GM12878 (cell line): ENCODE results near the gene ATXN7L3B. TPM values are rescaled to one million over a fixed set of nuclear protein-coding genes. Genes with fewer than 3 reads are reported as not detected.

Experiments
- ATAC-seq: fragments of 200-7000 bp; cut with Tn5 transposase; 3 replicates; pipeline ENCODE4 v1.9.1; 2020; ENCODE audit warnings: mild to moderate bottlenecking, moderate library complexity
- BruUV-seq: library from RNA; stranded (reverse); fragments of 400-500 nt; replicated peaks from 2 replicates; lab custom pipeline; 2021; lab: Mats Ljungman, UMichigan
- CTCF ChIA-PET: fragments of 300-600 bp; sonication (Branson Sonifier 250); formaldehyde crosslinking; extraction: SDS; loops from one replicate; lab custom pipeline; 2021; ENCODE audit warnings: inconsistent platforms; lab: Yijun Ruan, JAX
- POLR2A ChIA-PET: fragments of 350-600 bp; formaldehyde crosslinking; extraction: SDS; loops from one replicate; lab custom pipeline; 2021; ENCODE audit warnings: inconsistent platforms; lab: Charles Lee
- RAD21 ChIA-PET: fragments of 300-600 bp; sonication (Branson Sonifier 250); formaldehyde crosslinking; loops from one replicate; lab custom pipeline; 2023; ENCODE audit warnings: antibody characterized with exemption; ENCODE audit not compliant: unreplicated experiment; lab: Charles Lee
- SMC1A ChIA-PET: fragments of 300-600 bp; sonication (Branson Sonifier 250); formaldehyde crosslinking; loops from one replicate; lab custom pipeline; 2023; ENCODE audit not compliant: unreplicated experiment, uncharacterized antibody; lab: Charles Lee
- DNase-seq: peaks from one replicate; pipeline ENCODE4 v3.0.0-alpha.2; 2011; ENCODE audit warnings: low read depth, low spot score
- FAIRE-seq: peaks from 3 replicates; lab custom pipeline; 2011; peaks lifted over from hg19 to GRCh38; lab: Jason Lieb, UNC
- H2AFZ ChIP-seq: 2 replicates; pipeline ENCODE4 v1.6.0; 2011; ENCODE audit warnings: low read depth, low read length, control low read depth; ENCODE audit not compliant: control insufficient read depth
- H3K27ac ChIP-seq: 2 replicates; pipeline ENCODE4 v1.5.1; 2011; ENCODE audit warnings: control low read depth; ENCODE audit not compliant: control insufficient read depth, insufficient read depth
- H3K27me3 ChIP-seq, 2 experiments: replicated peaks in 1 of 2; 2 replicates each; pipeline versions ENCODE4 v1.6.0 to v1.6.1; 2011; ENCODE audit warnings: low read length in 1 of 2; ENCODE audit not compliant: control insufficient read depth in 2 of 2, insufficient read depth in 2 of 2
- H3K36me3 ChIP-seq, 2 experiments: 2 replicates each; pipeline ENCODE4 v1.5.1; 2011; ENCODE audit warnings: low read length in 1 of 2; ENCODE audit not compliant: control insufficient read depth in 2 of 2, insufficient read depth in 2 of 2
- H3K4me1 ChIP-seq: 2 replicates; pipeline ENCODE4 v1.6.1; 2011; ENCODE audit warnings: mild to moderate bottlenecking, low read length, moderate library complexity, mixed read lengths; ENCODE audit not compliant: control insufficient read depth, insufficient read depth
- H3K4me2 ChIP-seq: 2 replicates; pipeline ENCODE4 v1.6.0; 2011; ENCODE audit warnings: control low read depth; ENCODE audit not compliant: control insufficient read depth, insufficient read depth
- H3K4me3 ChIP-seq: fragments of 200-600 bp; sonication (generic); 2 replicates; pipeline ENCODE4 v1.5.1; 2016
- H3K79me2 ChIP-seq: 2 replicates; pipeline ENCODE4 v1.6.0; 2011; ENCODE audit warnings: low read length; ENCODE audit not compliant: control insufficient read depth, insufficient read depth
- H3K9ac ChIP-seq: 2 replicates; pipeline ENCODE4 v1.8.0; 2011; ENCODE audit warnings: low read length, control low read depth, mixed read lengths; ENCODE audit not compliant: control insufficient read depth, insufficient read depth
- H3K9me3 ChIP-seq: replicated peaks from 3 replicates; pipeline ENCODE4 v1.5.1; 2011; ENCODE audit warnings: mild to moderate bottlenecking, low read length; ENCODE audit not compliant: control insufficient read depth, insufficient read depth
- H4K20me1 ChIP-seq: 2 replicates; pipeline ENCODE4 v1.6.0; 2011; ENCODE audit not compliant: control insufficient read depth, insufficient read depth
- BCL11A ChIP-seq: IDR thresholded peaks from 2 replicates; pipeline ENCODE4 v1.6.1; 2011; ENCODE audit warnings: low read depth, low read length
- PAX8 ChIP-seq: fragments of 450-650 bp; IDR thresholded peaks from 2 replicates; pipeline ENCODE4 v1.6.1; 2017; ENCODE audit warnings: mild to moderate bottlenecking, moderate library complexity
- RAD21 ChIP-seq: IDR thresholded peaks from 2 replicates; pipeline ENCODE4 v1.6.1; 2011; ENCODE audit warnings: mild to moderate bottlenecking, low read depth, low read length, moderate library complexity; ENCODE audit not compliant: insufficient read depth
- SMARCA5 ChIP-seq: fragments of 450-650 bp; IDR thresholded peaks from 2 replicates; pipeline ENCODE4 v1.6.1; 2017; ENCODE audit warnings: mild to moderate bottlenecking
- WGBS: methylation state at CpG from one replicate; pipeline ENCODE4 v1.1.6; 2016; ENCODE audit warnings: low lambda C conversion rate; ENCODE audit not compliant: insufficient replicate concordance, insufficient coverage; ENCODE audit errors: missing lambda C conversion rate; 5-methylcytosine and 5-hydroxymethylcytosine counted together
- in situ Hi-C: fragments of 300-500 bp; cut with MboI; formaldehyde crosslinking; loops from 9 replicates; pipeline ENCODE4 v1.14.3; 2018; ENCODE audit warnings: mixed read lengths
- intact Hi-C: fragments of 100-400 bp; cut with micrococcal nuclease; formaldehyde crosslinking; loops from one replicate; pipeline ENCODE4 v1.14.2; 2022; ENCODE audit not compliant: unreplicated experiment
- polyA plus RNA-seq, 11 experiments: library from polyadenylated mRNA; depleted of rRNA in 4 of 11; unstranded in 6 of 11; stranded (reverse) in 5 of 11; fragments of >200 nt; fragmentation: Nextera tagmentation in 4 of 11; fragmentation: Illumina TruSeq in 1 of 11; extraction: Ambion mirVana in 4 of 11; extraction: Trizol in 1 of 11; gene quantifications; 1 replicate in 1 of 11; 2 replicates in 10 of 11; pipeline versions ENCODE4 v1.2.1 to v1.2.3, GENCODE V29; 2011 to 2016; ENCODE audit warnings: inconsistent platforms in 2 of 11, missing spikeins in 2 of 11, low read depth in 1 of 11
- total RNA-seq, 4 experiments: library from RNA; depleted of rRNA in 3 of 4; stranded (reverse); fragments of >200 nt in 3 of 4; fragmentation: Illumina TruSeq in 1 of 4; extraction: Trizol in 1 of 4; gene quantifications; 2 replicates each; pipeline versions ENCODE4 v1.2.1 to v1.2.3, GENCODE V29; 2013 to 2021
- TF ChIP-seq, protein P1 (sequence below): fragments of 450-650 bp; IDR thresholded peaks from 2 replicates; pipeline ENCODE4 v1.6.1; 2016; ENCODE audit warnings: mild to moderate bottlenecking
- TF ChIP-seq, protein P2 (sequence below), 3 experiments: IDR thresholded peaks in 2 of 3; conservative IDR thresholded peaks in 1 of 3; 2 replicates each; pipeline ENCODE4 v1.5.1; 2011; ENCODE audit warnings: low read depth in 3 of 3, low read length in 3 of 3, mild to moderate bottlenecking in 3 of 3, control low read depth in 2 of 3, moderate library complexity in 2 of 3, inconsistent platforms in 1 of 3, mixed read lengths in 1 of 3; ENCODE audit not compliant: control insufficient read depth in 2 of 3, insufficient read depth in 1 of 3; ENCODE audit errors: extremely low read depth in 1 of 3
- TF ChIP-seq, protein P3 (sequence below): IDR thresholded peaks from 2 replicates; pipeline ENCODE4 v1.6.1; 2011; ENCODE audit warnings: mild to moderate bottlenecking, low read depth, low read length, moderate library complexity; ENCODE audit not compliant: insufficient replicate concordance
- TF ChIP-seq, protein P4 (sequence below): fragments of 450-650 bp; IDR thresholded peaks from 2 replicates; pipeline ENCODE4 v1.6.1; 2018; ENCODE audit warnings: mild to moderate bottlenecking, low read depth, moderate library complexity; ENCODE audit not compliant: partially characterized antibody
- TF ChIP-seq, protein P5 (sequence below): fragments of 450-650 bp; IDR thresholded peaks from 2 replicates; pipeline ENCODE4 v1.6.1; 2017; ENCODE audit warnings: low read depth, mild to moderate bottlenecking, moderate library complexity
- TF ChIP-seq, protein P6 (sequence below): fragments of 450-650 bp; IDR thresholded peaks from 2 replicates; pipeline ENCODE4 v1.6.1; 2017; ENCODE audit warnings: mild to moderate bottlenecking, low read depth, inconsistent platforms; ENCODE audit not compliant: poor library complexity, severe bottlenecking

The ATXN7L3B gene
- total and polyA plus RNA-seq, 10 of the 15 experiments (the other 5 are each of a cell fraction or from before 2014, with no cell fraction given), result 6.3 to 36.1 (median 21.7) TPM

DNA sequence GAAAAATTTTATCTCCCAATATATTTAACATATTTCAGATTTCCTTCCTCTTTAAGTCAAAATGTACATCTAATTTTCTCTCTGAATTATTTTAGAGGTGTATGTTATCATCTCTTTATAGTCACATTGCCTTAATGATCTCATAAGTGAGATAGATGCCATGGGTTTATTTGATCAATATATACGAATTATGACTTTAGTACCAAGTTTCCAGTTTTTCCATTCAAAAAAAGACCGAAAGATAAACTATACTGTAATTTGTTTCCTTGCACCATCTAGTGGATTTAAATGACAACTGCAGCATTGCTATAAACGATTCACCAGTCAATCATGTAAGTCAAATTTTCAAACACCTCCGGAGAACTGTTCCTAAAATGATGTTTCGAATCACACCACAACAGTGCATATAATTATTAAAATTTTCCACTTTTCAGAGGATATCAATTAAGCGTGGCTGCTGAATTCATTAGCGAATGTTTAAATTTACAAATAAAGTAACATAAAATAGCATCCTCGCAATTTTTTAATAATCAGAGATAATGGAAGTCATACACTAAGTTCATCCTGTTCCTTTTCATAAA lies 419 bp upstream of the ATXN7L3B start:
- DNase-seq, result peak; percentile 48
- TF ChIP-seq, protein P1, sequence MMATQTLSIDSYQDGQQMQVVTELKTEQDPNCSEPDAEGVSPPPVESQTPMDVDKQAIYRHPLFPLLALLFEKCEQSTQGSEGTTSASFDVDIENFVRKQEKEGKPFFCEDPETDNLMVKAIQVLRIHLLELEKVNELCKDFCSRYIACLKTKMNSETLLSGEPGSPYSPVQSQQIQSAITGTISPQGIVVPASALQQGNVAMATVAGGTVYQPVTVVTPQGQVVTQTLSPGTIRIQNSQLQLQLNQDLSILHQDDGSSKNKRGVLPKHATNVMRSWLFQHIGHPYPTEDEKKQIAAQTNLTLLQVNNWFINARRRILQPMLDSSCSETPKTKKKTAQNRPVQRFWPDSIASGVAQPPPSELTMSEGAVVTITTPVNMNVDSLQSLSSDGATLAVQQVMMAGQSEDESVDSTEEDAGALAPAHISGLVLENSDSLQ, result peak; percentile 97
- TF ChIP-seq, protein P2, sequence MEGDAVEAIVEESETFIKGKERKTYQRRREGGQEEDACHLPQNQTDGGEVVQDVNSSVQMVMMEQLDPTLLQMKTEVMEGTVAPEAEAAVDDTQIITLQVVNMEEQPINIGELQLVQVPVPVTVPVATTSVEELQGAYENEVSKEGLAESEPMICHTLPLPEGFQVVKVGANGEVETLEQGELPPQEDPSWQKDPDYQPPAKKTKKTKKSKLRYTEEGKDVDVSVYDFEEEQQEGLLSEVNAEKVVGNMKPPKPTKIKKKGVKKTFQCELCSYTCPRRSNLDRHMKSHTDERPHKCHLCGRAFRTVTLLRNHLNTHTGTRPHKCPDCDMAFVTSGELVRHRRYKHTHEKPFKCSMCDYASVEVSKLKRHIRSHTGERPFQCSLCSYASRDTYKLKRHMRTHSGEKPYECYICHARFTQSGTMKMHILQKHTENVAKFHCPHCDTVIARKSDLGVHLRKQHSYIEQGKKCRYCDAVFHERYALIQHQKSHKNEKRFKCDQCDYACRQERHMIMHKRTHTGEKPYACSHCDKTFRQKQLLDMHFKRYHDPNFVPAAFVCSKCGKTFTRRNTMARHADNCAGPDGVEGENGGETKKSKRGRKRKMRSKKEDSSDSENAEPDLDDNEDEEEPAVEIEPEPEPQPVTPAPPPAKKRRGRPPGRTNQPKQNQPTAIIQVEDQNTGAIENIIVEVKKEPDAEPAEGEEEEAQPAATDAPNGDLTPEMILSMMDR (IDR thresholded peaks at IDR 0.05 in 2 of 3, conservative IDR thresholded peaks at IDR 0.05 in 1 of 3; ENCODE audit: control insufficient read depth in 2 of 3, extremely low read depth in 1 of 3, insufficient read depth in 1 of 3, low read depth in 3 of 3, low read length in 3 of 3), result peak; percentile 55 to 79 (median 76)
- TF ChIP-seq RAD21 (peak; percentile 79), BCL11A (no peak), SMARCA5 (peak; percentile 63; the same call in 1 of the 2 replicates), PAX8 (no peak)
- TF ChIP-seq, protein P3, sequence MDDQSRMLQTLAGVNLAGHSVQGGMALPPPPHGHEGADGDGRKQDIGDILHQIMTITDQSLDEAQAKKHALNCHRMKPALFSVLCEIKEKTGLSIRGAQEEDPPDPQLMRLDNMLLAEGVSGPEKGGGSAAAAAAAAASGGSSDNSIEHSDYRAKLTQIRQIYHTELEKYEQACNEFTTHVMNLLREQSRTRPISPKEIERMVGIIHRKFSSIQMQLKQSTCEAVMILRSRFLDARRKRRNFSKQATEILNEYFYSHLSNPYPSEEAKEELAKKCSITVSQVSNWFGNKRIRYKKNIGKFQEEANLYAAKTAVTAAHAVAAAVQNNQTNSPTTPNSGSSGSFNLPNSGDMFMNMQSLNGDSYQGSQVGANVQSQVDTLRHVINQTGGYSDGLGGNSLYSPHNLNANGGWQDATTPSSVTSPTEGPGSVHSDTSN, result peak; percentile 87
- TF ChIP-seq, protein P4, sequence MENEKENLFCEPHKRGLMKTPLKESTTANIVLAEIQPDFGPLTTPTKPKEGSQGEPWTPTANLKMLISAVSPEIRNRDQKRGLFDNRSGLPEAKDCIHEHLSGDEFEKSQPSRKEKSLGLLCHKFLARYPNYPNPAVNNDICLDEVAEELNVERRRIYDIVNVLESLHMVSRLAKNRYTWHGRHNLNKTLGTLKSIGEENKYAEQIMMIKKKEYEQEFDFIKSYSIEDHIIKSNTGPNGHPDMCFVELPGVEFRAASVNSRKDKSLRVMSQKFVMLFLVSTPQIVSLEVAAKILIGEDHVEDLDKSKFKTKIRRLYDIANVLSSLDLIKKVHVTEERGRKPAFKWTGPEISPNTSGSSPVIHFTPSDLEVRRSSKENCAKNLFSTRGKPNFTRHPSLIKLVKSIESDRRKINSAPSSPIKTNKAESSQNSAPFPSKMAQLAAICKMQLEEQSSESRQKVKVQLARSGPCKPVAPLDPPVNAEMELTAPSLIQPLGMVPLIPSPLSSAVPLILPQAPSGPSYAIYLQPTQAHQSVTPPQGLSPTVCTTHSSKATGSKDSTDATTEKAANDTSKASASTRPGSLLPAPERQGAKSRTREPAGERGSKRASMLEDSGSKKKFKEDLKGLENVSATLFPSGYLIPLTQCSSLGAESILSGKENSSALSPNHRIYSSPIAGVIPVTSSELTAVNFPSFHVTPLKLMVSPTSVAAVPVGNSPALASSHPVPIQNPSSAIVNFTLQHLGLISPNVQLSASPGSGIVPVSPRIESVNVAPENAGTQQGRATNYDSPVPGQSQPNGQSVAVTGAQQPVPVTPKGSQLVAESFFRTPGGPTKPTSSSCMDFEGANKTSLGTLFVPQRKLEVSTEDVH, result peak; percentile 14
- TF ChIP-seq, protein P5, sequence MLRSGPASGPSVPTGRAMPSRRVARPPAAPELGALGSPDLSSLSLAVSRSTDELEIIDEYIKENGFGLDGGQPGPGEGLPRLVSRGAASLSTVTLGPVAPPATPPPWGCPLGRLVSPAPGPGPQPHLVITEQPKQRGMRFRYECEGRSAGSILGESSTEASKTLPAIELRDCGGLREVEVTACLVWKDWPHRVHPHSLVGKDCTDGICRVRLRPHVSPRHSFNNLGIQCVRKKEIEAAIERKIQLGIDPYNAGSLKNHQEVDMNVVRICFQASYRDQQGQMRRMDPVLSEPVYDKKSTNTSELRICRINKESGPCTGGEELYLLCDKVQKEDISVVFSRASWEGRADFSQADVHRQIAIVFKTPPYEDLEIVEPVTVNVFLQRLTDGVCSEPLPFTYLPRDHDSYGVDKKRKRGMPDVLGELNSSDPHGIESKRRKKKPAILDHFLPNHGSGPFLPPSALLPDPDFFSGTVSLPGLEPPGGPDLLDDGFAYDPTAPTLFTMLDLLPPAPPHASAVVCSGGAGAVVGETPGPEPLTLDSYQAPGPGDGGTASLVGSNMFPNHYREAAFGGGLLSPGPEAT, result no peak
- TF ChIP-seq, protein P6, sequence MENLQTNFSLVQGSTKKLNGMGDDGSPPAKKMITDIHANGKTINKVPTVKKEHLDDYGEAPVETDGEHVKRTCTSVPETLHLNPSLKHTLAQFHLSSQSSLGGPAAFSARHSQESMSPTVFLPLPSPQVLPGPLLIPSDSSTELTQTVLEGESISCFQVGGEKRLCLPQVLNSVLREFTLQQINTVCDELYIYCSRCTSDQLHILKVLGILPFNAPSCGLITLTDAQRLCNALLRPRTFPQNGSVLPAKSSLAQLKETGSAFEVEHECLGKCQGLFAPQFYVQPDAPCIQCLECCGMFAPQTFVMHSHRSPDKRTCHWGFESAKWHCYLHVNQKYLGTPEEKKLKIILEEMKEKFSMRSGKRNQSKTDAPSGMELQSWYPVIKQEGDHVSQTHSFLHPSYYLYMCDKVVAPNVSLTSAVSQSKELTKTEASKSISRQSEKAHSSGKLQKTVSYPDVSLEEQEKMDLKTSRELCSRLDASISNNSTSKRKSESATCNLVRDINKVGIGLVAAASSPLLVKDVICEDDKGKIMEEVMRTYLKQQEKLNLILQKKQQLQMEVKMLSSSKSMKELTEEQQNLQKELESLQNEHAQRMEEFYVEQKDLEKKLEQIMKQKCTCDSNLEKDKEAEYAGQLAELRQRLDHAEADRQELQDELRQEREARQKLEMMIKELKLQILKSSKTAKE, result peak; percentile 73

More for the DNA sequence above, 419 bp upstream of the ATXN7L3B start:
- ChIA-PET CTCF (interaction anchor here (1.0 to 1.4 kb wide), 8 partner anchors 11 to 515 kb away, joined by 3 to 12 read pairs (median 4); no protein-coding TSS in a partner anchor), RAD21 (interaction anchor here (0.6 to 2.0 kb wide), 3 partner anchors 53 to 122 kb away, joined by 3 to 10 read pairs (median 3); no protein-coding TSS in a partner anchor), SMC1A (interaction anchor here (0.8 to 1.7 kb wide), 5 partner anchors 48 to 125 kb away, joined by 3 to 4 read pairs (median 3); no protein-coding TSS in a partner anchor), POLR2A (no interaction called here)
- intact Hi-C loops (loop anchor here (1.0 to 5.0 kb wide), 4 partner anchors 48 to 515 kb away; no protein-coding TSS in a partner anchor), in situ Hi-C loops (no loop called here)
- Histone ChIP-seq H3K4me3 (peak overlapping the region; percentile 83), H3K9ac (peak overlapping the region; percentile 99), H3K4me1 (peaks cover 5% of the 10 kb centered on the region; the same call in 1 of the 2 replicates), H3K4me2 (peak overlapping the region; percentile 64), H3K9me3 (peaks cover 3% of the 10 kb centered on the region; the same call in 2 of the 3 replicates), H3K79me2 (peaks cover 46% of the 10 kb centered on the region), H3K27ac (peak overlapping the region; percentile 90), H4K20me1 (peaks cover 13% of the 10 kb centered on the region; the same call in 1 of the 2 replicates), H3K27me3 (no peaks in the 10 kb centered on the region), H3K36me3 (peaks cover 0 to 12% of the 10 kb centered on the region in 2 experiments; a peak in 1 of 4 replicates), H2AFZ (peak overlapping the region; percentile 86)
- BruUV-seq, result TSS peak; percentile 88
- 2% methylated on average over 8 of the region's 8 CpGs for WGBS
- FAIRE-seq (peak; percentile 89), ATAC-seq (peak; percentile 45)
